SU-DHL-6 (cell line): ENCODE measurements around the gene RPL10A.

Source experiments
- EZH2phosphoT487 ChIP-seq: fragments of 200-600 bp; sonication (generic), shearing (Covaris generic); conservative IDR thresholded peaks from 2 replicates; pipeline ENCODE4 v1.6.1; 2018; ENCODE audit warnings: mild to moderate bottlenecking, antibody characterized with exemption, low read length, moderate library complexity, mixed read lengths
- TF ChIP-seq, protein P1 (sequence below): fragments of 200-600 bp; sonication (generic); IDR thresholded peaks from one replicate; pipeline ENCODE4 v1.5.1; 2017; ENCODE audit warnings: antibody characterized with exemption, mild to moderate bottlenecking, low read length, moderate library complexity; ENCODE audit not compliant: insufficient read depth, poor library complexity, severe bottlenecking

DNA sequence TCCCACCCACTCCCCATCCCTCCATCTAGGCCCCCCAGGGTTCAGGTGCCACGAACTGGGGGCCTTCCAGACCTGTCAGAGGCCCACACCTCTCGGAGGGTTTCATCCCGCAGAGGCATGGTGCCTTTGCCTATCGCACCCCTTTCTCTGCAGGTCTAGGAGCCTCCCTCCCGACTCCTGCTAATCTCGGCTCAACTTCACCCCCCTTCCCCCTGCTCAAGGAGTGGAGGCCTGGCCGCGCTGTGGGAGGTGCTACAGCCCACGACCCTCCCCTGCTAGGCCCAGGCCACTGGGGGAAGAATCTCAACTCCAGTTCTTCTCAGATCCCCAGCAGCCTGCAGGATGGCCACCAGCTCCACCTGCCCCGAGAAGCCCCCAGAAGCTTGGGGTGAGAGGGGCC lies 44.5 kb downstream of the RPL10A start, which contains the start of gene TULP1:
- TF ChIP-seq, protein P1, sequence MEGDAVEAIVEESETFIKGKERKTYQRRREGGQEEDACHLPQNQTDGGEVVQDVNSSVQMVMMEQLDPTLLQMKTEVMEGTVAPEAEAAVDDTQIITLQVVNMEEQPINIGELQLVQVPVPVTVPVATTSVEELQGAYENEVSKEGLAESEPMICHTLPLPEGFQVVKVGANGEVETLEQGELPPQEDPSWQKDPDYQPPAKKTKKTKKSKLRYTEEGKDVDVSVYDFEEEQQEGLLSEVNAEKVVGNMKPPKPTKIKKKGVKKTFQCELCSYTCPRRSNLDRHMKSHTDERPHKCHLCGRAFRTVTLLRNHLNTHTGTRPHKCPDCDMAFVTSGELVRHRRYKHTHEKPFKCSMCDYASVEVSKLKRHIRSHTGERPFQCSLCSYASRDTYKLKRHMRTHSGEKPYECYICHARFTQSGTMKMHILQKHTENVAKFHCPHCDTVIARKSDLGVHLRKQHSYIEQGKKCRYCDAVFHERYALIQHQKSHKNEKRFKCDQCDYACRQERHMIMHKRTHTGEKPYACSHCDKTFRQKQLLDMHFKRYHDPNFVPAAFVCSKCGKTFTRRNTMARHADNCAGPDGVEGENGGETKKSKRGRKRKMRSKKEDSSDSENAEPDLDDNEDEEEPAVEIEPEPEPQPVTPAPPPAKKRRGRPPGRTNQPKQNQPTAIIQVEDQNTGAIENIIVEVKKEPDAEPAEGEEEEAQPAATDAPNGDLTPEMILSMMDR: no peak
- TF ChIP-seq EZH2phosphoT487: no peak
